GM10248 (cell line): ENCODE data around the gene MIA3.
"Not testable (repeated sequence)": the region's sequence is repeated elsewhere in the genome, so short reads cannot be mapped to it uniquely, and the experiment has no call there.

ENCODE experiments used
- CTCF ChIA-PET: fragments of 300-600 bp; sonication (Branson Sonifier 250); formaldehyde crosslinking; extraction: SDS; loops from one replicate; lab custom pipeline; 2021; ENCODE audit warnings: antibody characterized with exemption; lab: Yijun Ruan, JAX
- POLR2A ChIA-PET: fragments of 350-650 bp; sonication (Branson Sonifier 250); formaldehyde crosslinking; extraction: SDS; loops from one replicate; lab custom pipeline; 2020; ENCODE audit warnings: antibody characterized with exemption; lab: Yijun Ruan, JAX
- DNase-seq: peaks from one replicate; pipeline ENCODE4 v3.0.0; 2012; ENCODE audit errors: extremely low spot score
- TF ChIP-seq, protein P1 (sequence below): IDR thresholded peaks from 2 replicates; pipeline ENCODE4 v1.5.1; 2012; ENCODE audit warnings: mild to moderate bottlenecking, low read depth; ENCODE audit errors: extremely low read depth, missing control alignments, control extremely low read depth

The MIA3 gene

DNA sequence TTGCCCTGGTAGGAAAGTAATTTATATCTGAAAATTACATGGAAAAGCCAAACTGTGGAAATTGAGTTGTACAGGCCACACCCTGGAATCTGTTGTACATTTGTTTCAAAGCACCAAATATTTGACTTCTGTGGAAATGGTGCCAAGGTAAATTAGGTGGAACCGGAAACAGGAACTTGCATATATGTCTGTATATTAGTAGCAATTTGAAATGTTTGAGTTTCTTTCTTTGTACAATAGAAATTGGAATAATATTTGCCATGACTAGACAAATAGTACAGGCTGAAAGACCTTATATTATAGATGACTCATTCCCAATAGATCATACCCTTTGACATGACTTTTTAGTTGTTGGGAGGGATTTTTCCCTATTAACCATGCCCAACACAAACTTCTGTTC is 17.6 kb upstream of the MIA3 start:
- DNase-seq: no peak
- TF ChIP-seq, protein P1, sequence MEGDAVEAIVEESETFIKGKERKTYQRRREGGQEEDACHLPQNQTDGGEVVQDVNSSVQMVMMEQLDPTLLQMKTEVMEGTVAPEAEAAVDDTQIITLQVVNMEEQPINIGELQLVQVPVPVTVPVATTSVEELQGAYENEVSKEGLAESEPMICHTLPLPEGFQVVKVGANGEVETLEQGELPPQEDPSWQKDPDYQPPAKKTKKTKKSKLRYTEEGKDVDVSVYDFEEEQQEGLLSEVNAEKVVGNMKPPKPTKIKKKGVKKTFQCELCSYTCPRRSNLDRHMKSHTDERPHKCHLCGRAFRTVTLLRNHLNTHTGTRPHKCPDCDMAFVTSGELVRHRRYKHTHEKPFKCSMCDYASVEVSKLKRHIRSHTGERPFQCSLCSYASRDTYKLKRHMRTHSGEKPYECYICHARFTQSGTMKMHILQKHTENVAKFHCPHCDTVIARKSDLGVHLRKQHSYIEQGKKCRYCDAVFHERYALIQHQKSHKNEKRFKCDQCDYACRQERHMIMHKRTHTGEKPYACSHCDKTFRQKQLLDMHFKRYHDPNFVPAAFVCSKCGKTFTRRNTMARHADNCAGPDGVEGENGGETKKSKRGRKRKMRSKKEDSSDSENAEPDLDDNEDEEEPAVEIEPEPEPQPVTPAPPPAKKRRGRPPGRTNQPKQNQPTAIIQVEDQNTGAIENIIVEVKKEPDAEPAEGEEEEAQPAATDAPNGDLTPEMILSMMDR: no peak
- ChIA-PET POLR2A (no interaction called here), CTCF (interaction anchor here (1.1 to 1.7 kb wide), 2 partner anchors 11 kb away, joined by 3 to 5 read pairs; partner anchors contain the start of gene TAF1A)

DNA sequence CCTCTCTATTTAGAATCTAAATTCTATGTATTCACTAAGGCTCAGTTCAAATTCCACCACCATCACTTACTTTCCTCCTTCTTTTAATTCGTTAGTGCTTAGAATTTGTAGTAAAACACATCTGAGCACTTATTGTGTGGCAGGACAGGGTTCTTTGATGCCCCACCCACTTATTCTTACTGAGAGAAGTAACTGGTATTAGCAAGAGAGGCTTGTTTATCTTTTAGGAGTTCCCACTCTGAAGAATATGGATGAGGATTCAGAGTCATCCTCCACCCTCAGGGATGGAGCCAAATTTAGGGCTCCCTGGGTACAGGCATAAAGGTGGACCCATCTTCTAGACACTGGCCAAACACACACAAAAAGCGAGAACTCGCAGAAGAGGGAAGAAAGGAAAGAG is 16.6 kb upstream of the MIA3 start:
- ChIA-PET POLR2A (no interaction called here), CTCF (no interaction called here)
- DNase-seq: no peak
- TF ChIP-seq, protein P1: no peak

DNA sequence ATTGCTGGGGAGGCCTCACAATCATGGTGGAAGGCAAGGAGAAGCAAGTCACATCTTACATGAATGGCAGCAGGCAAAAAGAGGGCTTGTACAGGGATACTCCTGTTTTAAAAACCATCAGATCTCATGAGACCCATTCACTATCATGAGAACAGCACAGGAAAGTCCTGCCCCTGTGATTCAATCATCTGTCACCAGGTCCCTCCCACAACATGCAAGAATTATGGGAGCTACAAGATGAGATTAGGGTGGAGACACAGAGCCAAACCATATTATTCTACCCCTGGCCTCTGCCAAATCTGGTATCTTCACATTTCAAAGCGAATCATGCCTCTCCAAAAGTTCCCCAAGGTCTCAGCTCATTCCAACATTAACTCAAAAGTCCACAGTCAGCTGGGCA is 11.1 kb upstream of the MIA3 start:
- POLR2A ChIA-PET: interaction anchor here (0.9 kb wide), 1 partner anchor 9 kb away, joined by 3 read pairs; no protein-coding TSS in a partner anchor
- TF ChIP-seq, protein P1: no peak
- CTCF ChIA-PET: interaction anchor here (1.0 to 1.2 kb wide), 2 partner anchors 10 to 36 kb away, joined by 3 to 4 read pairs; no protein-coding TSS in a partner anchor
- no peak for DNase-seq

DNA sequence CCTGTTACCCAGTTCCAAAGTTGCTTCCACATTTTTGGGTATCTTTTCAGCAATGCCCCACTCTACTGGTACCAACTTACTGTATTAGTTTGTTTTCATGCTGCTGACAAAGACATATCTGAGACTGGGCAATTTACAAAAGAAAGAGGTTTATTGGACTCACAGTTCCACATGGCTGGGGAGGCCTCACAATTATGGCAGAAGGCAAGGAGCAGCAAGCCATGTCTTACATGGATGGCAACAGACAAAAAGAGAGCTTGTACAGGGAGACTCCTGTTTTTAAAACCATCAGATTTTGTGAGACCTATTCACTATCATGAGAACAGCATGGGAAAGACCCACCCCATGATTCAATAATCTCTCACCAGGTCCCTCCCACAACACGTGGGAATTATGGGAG is 8.8 kb upstream of the MIA3 start:
- DNase-seq, POLR2A ChIA-PET: not testable (repeated sequence)
- CTCF ChIA-PET: interaction anchor here (1.2 kb wide), 1 partner anchor 11 kb away, joined by 3 read pairs; no protein-coding TSS in a partner anchor

DNA sequence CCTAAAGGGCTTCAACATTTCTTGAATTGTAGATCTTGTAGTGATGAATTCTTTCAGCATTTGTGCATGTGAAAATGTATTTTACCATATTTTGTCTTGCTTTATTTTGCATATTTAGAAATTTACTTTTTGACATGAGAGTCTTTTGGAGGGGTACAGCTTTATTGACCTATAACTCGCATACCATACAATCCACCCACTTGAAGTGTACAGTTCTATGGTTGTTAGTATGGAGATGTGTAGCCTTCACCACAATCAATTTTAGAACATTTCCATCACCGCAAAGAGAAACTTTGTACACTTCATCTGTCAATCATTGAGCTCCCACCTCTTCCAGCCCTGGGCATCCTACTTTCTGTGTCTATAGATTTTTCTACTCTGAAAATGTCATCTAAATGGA is 7.2 kb upstream of the MIA3 start:
- TF ChIP-seq, protein P1: no peak
- no peak for DNase-seq
- POLR2A ChIA-PET: no interaction called here
- CTCF ChIA-PET: interaction anchor here (1.1 to 1.4 kb wide), 2 partner anchors 24 to 33 kb away, joined by 3 read pairs; no protein-coding TSS in a partner anchor

GRCh38 chr1:222613627-222614026 is 4.3 kb upstream of the MIA3 start:
- no peak for DNase-seq
- ChIA-PET POLR2A (no interaction called here), CTCF (interaction anchor here (1.8 kb wide), 1 partner anchor 24 kb away, joined by 4 read pairs; the partner anchor contains the start of gene TAF1A)
- TF ChIP-seq, protein P1: no peak

DNA sequence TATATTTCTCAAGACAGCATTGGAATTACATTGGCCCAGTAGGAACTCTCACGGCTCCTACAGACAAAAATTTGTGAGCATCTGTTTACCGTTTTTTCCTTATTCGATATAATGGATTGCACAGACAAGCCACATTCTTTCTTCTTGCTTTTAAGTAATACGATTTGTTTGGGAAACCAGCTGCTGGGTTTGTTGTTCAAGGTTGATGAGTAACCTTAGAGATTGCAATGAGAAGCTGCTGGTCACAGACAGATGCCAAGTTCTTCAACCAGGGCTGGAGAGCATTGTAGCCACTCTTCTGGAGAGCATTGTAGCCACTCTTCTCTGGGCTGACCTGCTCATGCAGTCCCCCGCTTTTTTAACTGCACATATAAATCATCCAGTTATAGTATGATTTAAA is 1.4 kb upstream of the MIA3 start:
- TF ChIP-seq, protein P1: no peak
- ChIA-PET POLR2A (no interaction called here), CTCF (no interaction called here)
- no peak for DNase-seq
